NCI-H526 (cell line): Measurements from ENCODE around the gene ABCB11.
"Not testable (repeated sequence)": the region's sequence is repeated elsewhere in the genome, so short reads cannot be mapped to it uniquely, and the experiment has no call there.

Experiments
- DNase-seq, 2 experiments: peaks; one replicate each; lab custom pipeline; 2025; lab: John Stamatoyannopoulos, UW

Gene ABCB11

DNA sequence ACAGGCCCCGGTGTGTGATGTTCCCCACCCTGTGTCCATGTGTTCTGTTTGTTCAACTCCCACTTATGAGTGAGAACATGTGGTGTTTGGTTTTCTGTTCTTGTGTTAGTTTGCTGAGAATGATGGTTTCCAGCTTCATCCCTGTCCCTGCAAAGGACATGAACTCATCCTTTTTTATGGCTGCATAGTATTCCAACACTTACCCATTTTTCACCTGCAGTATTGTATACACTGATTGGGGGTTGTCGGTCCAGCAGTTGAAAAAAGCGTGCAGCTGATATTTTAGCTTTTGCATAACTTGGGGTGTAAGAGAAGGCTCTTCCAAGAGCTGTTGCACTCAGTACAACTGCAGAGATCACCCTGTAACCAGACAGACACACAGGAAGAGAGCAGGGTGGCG, 99.0 kb downstream of the ABCB11 start:
- DNase-seq = not testable (repeated sequence)

- no peak for DNase-seq
Measured at GRCh38 chr2:168930242-168930641, 100.9 kb downstream of the ABCB11 start.

DNA sequence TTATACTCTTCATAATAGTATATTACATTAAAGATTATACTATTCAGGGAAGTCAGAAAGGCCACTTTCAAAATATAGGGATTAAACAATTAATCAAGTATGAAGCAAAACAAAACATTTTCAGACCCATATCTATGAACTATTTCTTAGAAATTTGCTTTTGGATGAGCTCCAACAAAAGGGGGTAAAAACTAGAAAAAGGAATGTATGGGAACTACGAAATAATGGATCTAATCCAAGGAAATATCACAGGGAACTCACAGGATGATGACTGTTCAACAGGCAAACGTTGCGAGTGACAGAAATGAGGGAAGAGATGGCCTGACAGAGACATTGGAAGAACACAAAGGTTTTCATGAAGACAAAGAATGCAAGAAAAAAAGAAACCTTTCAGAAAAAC, 102.1 kb downstream of the ABCB11 start:
- DNase-seq = no peak

DNA sequence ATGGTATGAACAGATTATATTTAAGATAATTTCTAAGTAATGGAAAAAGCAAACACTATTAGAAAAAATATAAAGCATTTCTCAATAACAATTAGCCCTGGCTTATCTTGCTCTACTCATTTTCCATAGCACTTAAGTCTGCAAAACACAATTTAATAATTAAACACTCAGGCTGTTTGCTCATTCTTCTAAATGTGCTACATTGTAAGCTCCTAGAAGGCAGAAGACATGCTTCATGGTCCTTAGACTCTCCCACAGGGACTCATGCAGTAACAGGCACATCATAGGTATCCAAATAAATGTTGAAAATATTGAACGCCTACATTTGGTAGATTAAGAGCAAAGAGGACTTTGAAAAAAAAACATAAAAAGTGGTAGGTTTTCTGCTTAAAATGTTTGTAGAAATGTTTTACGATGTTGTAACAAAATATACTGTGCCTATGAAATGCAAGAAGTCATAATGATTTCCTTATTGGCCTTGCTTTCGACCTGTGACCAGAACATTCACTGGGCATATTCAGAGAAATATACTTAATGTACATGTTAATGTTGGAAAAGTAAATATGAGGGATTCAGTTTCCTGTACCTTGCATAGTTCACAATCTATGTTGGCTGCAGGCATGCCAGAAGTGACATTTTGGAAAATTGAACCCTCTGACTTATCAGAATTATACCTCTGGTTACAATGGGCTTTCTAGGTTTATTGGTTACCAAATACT, 102.9 kb downstream of the ABCB11 start:
- no peak for DNase-seq

DNA sequence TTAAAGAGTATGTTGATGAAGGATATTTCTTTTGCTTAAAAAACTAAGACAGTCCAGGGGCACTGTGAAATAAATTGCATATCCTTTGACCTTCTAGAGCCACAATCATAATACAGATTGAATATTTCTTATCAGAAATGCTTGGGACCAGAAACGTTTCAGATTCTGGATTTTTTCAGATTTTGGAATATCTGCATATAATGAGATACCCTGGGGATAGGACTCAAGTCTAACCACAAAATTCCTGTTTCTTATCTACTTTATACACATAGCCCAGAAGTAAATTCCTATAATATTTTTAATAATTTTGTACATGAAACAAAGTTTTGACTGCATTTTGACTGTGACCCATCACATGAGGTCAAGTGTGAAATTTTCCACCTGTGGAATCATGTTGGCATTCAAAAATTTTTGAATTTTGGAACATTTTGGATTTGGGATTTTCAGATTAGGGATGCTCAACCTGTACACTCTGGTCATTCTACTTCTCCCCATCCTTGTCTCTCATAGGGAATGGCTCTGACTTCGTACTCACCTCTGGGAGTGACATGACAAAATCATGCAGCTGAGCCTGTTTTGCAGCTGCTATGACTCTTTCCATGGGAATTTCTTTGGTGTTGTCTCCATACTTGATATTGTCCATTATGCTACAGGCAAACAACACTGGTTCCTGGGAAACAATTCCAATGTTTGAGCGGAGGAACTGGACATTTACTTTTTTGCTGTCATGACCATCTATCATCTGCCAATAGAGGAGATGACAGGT, 104.3 kb downstream of the ABCB11 start:
- DNase-seq = no peak

- peak in 1 of 2 experiments; percentile 67 for DNase-seq
Measured at GRCh38 chr2:168920504-168921157, 110.5 kb downstream of the ABCB11 start.

GRCh38 chr2:168916331-168916675, 114.8 kb downstream of the ABCB11 start:
- DNase-seq = no peak

DNA sequence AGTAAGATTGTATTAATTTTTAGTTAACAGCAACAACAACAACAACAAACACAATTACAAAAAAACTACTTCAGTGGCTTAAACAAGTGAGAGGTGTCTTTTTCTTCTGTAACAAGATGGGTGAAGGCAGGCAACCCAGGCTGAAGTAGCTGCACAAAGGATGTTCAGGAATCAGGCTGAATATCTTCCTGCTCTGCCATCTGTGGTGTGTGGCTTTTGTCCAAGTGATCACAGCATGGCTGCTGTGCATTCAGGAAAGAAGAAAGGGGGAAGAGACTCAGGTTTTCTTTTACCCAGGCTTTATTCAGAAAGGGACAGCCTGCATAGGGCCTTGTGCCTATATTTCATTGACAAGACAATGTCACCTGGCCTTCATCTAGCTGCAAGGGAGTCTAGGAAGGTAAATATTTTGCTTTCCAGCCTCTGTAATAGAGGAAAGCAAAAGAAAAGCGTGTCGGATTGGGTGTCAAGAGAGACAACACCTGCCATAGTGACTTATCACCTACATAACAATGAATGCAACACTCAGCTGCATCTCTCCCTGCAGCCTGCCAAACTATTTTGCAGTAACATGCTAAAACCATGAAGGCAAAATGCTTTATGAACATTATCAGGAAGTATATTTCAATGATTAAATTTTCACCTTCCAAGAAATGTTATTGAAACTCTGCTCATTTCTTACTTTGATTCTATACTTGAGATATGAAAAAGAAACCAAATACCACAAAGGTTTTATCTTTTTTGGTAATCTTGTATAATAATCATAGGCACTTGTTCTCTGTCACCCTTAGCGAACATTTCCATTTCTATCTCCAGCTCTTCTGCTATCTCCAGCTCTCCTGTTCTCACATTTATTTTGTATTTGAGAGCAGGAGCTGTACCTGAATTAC, 115.4 kb downstream of the ABCB11 start:
- DNase-seq = no peak

GRCh38 chr2:168913495-168913894, 117.6 kb downstream of the ABCB11 start:
- peak in 1 of 2 experiments; percentile 16 for DNase-seq

DNA sequence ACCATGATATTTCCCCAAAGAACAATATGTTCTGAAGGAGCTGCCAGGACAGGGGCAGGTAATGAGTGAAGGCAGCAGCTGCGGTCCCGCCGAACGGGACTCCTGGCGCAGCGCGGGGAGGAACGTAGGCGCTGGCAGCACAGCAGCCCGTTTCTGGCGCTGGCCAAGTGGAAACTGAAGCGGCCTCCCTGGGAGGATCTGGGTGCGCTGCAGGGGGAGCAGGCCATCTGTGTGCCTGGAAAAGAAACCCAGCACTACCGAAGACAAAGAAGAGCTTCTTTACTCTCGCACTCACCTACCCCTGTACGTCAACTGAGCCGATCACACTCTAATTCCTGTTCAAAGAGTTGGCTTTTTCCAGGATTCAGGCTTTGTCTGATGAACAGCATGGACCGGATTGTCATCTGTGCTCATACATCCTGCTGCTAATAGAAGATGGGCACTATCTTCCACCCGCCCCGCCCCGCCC, 118.2 kb downstream of the ABCB11 start:
- peak; percentile 68 to 84 for DNase-seq

GRCh38 chr2:168912466-168912865, 118.7 kb downstream of the ABCB11 start:
- no peak for DNase-seq

DNA sequence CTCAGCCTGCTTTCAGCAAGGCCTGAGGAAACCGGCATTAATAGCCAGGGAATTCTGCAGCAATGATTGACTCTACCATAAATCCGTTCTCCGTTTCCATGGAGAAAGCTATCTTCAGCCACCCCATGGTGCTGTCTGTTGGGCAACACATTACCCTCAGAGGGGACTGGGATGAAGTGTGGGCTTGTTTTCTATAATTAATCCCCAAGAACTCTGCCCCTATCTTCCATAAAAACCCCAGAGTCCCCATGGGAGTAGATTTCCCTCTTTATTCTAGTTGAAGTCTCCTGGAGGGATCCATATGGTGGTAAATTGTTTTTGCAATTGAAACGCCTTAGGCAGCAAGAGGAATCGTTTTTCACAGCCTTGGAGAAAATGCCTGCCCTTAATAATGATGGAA, 120.8 kb downstream of the ABCB11 start:
- no peak for DNase-seq

- DNase-seq = no peak
Measured at GRCh38 chr2:168907940-168908662, 123.0 kb downstream of the ABCB11 start.

DNA sequence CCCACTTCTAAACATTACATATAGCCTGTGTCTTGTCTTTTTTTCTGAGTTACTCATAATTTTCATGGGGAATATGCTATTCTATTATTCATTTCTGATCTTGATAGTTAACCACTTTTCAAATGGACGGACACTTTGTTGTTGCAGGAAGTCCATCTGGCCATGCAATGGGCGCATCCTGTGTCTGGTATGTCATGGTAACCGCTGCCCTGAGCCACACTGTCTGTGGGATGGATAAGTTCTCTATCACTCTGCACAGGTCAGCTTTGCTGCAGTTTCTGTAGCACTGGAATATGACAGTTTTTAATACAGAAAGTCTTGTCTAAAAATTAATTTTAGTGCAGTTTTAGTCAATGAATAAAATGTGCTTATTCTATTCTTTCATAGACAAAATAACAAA, 126.8 kb downstream of the ABCB11 start:
- DNase-seq = no peak

- DNase-seq = no peak
Measured at GRCh38 chr2:168903888-168904287, 127.2 kb downstream of the ABCB11 start.

DNA sequence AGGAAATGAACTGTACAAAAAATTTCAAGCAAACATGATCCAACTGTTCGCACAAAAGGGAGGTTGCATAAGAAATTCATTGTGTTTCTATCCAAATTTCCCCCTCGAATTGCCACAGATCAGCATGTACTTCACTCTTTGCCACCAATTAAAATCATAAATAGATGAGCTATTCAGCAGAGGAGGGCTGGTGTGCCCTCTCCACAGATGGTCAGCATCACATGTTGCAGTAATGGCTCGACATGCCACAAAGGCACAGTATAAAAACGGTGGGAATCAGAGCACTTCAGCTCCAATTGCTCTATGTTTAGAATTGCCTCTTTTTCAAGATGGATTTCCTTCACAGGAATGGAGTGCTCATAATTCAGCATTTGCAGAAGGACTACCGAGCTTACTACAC, 130.1 kb downstream of the ABCB11 start, which contains the start of gene G6PC2:
Gene G6PC2, plus strand, starts transcription at position 289 of the 400 bp plus-strand sequence. Its CDS starts 41 bp downstream, at position 330.
- no peak for DNase-seq

GRCh38 chr2:168897449-168897848, 133.7 kb downstream of the ABCB11 start:
- no peak for DNase-seq

GRCh38 chr2:168896783-168897182, 134.3 kb downstream of the ABCB11 start:
- no peak for DNase-seq

- DNase-seq = no peak
Measured at GRCh38 chr2:168895771-168896170, 135.4 kb downstream of the ABCB11 start.

DNA sequence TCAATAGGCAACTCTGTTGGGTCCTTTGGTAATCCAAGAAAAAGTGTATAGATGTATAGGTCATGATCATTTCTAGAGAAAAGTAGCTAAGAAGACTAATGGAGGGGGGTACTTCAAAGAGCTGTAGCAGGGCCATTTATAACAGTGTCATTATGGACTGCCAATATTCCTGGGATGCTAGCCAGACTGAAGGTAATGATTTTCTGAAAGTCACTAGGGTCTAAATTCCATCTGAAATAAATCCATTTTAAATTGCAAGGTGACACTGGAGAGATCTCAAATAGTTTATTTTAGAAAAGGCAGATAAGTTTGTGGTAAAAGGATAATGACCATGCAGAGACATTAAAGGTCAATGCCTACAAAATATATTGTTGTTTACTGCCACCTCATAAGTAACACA, 136.4 kb downstream of the ABCB11 start:
- no peak for DNase-seq

DNA sequence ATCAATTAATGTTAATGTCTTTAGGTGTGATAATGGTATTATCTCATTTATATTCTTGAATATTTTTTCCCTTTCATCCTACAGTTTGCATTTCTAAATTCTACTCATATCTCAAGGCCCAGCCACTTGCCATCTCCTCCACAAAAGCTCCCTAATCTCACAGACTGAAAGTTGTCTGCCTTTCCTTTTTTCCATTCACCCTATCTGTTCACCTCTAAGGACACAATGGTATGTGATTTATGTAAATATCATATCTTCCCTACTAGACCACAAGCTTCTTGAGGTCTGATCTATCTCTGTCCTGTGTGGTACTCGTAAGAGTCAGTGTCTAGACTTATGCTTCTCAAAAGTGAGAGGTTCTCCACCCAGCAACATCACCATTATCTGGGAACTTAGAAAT, 137.0 kb downstream of the ABCB11 start:
- DNase-seq = no peak
